ENCODE data around the gene ATMIN.
A peak's percentile ranks its signal among the peaks of the same experiment; 100 is the strongest.

Gene ATMIN

DNA sequence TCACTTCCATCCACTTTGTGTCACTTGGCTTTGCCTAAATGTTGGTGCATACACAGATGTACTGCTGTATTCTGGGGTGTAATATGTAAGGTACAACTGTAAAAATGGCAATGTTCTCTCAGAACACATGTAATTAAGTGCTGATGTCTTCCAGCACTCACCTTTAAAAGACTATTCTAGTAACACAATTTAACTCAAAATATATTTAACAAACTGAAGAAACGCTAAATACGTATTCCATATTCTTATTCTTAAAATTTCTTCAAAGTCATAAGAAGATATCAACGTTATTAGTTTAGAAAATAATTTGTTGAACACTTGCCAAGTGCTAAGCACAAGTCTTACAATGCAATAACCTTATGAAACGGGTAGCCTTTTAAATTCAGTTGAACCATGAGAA, 32.6 kb upstream of the ATMIN start:
- Histone ChIP-seq H3K4me2 (ENCODE audit: low read length) (no peak overlapping the region), H3K79me2 (ENCODE audit: control insufficient read depth, insufficient read depth, low read length, poor library complexity) (peaks cover 16% of the 10 kb centered on the region), H3K4me3 (ENCODE audit: low read depth, low read length) (no peak overlapping the region), H2AK5ac (ENCODE audit: low read length) (no peak overlapping the region), H3K4ac (ENCODE audit: low read depth, low read length) (peak overlapping the region; percentile 52), H4K91ac (ENCODE audit: low read depth, low read length) (no peak overlapping the region), H3K18ac (ENCODE audit: low read length) (no peak overlapping the region), H3K36me3 (ENCODE audit: control insufficient read depth in 1 of 2, insufficient read depth in 2 of 2, low read length in 2 of 2) (no peaks in the 10 kb centered on the region), H2AFZ (ENCODE audit: insufficient read depth, low read length, poor library complexity) (no peak overlapping the region), H4K12ac (ENCODE audit: low read depth, low read length) (no peak overlapping the region), H4K8ac (ENCODE audit: low read depth, low read length) (no peak overlapping the region), H2BK120ac (ENCODE audit: insufficient read depth, low read length, poor library complexity) (no peak overlapping the region), H3K9me3 (ENCODE audit: insufficient read depth, low read depth, low read length) (no peaks in the 10 kb centered on the region), H2BK5ac (ENCODE audit: low read depth, low read length, poor library complexity) (no peak overlapping the region), H3K79me1 (ENCODE audit: low read length) (peaks cover 12% of the 10 kb centered on the region), H3K23ac (ENCODE audit: low read length) (no peak overlapping the region), H2BK12ac (ENCODE audit: low read length) (no peak overlapping the region), H3K27ac (ENCODE audit: low read depth, low read length) (no peak overlapping the region), H3K9ac (ENCODE audit: low read length) (no peak overlapping the region), H3K27me3 (ENCODE audit: insufficient read depth, low read length) (no peaks in the 10 kb centered on the region), H3K4me1 (ENCODE audit: control insufficient read depth in 1 of 2, insufficient read depth in 2 of 2, low read length in 2 of 2) (peaks cover 0 to 2% of the 10 kb centered on the region in 2 experiments), H3K14ac (ENCODE audit: low read length) (no peak overlapping the region)
- WGBS (ENCODE audit: extremely low coverage, insufficient coverage, insufficient read length) = 100% methylated on average over 3 of the region's 4 CpGs
- DNase-seq = no peak

DNA sequence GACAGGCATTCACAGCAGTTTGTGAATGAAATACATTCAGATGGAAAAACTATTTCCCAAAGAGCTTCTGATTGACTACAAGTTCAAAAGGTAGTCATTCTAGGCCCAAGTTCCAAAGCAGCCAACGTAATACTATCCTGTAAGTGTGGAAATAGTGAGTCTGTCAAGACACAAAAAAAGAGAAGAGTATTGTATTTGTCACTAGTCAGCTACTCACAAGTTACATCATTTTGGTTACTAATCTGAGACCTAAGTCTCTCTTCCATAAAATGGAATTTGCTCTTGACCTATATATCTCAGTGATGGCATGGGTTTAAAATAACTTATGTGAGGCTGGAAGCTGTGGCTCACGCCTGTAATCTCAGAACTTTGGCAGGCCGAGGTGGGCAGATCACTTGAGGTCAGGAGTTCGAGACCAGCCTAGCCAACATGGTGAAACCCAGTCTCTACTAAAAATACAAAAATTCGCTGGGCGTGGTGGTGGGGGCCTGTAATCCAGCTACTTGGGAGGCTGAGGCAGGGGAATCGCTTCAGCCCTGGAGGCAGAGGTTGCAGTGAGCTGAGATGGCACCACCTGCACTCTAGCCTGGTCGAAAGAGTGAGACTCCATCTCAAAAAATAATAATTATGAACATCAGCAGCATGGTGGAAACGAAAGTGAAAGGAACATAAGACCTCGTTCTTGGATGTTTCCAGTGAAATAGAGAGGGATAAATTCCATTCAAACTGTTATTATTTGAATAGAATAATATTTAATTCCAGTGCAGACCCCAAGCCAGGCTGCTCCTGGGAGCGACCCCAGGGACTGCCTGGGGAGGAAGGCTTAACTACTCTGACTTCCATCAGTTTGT, 31.8 kb upstream of the ATMIN start:
- Histone ChIP-seq H3K36me3 (ENCODE audit: control insufficient read depth in 1 of 2, insufficient read depth in 2 of 2, low read length in 2 of 2) (no peaks in the 10 kb centered on the region), H3K79me1 (ENCODE audit: low read length) (peaks cover 12% of the 10 kb centered on the region), H3K4ac (ENCODE audit: low read depth, low read length) (peak overlapping the region; percentile 82), H3K27me3 (ENCODE audit: insufficient read depth, low read length) (no peaks in the 10 kb centered on the region), H2BK120ac (ENCODE audit: insufficient read depth, low read length, poor library complexity) (no peak overlapping the region), H3K9ac (ENCODE audit: low read length) (no peak overlapping the region), H2BK12ac (ENCODE audit: low read length) (no peak overlapping the region), H3K27ac (ENCODE audit: low read depth, low read length) (no peak overlapping the region), H4K12ac (ENCODE audit: low read depth, low read length) (no peak overlapping the region), H2AK5ac (ENCODE audit: low read length) (no peak overlapping the region), H2BK5ac (ENCODE audit: low read depth, low read length, poor library complexity) (no peak overlapping the region), H3K4me1 (ENCODE audit: control insufficient read depth in 1 of 2, insufficient read depth in 2 of 2, low read length in 2 of 2) (peaks cover 2 to 3% of the 10 kb centered on the region in 2 experiments), H3K9me3 (ENCODE audit: insufficient read depth, low read depth, low read length) (no peaks in the 10 kb centered on the region), H2AFZ (ENCODE audit: insufficient read depth, low read length, poor library complexity) (no peak overlapping the region), H3K14ac (ENCODE audit: low read length) (no peak overlapping the region), H3K18ac (ENCODE audit: low read length) (no peak overlapping the region), H3K4me3 (ENCODE audit: low read depth, low read length) (no peak overlapping the region), H3K4me2 (ENCODE audit: low read length) (no peak overlapping the region), H3K79me2 (ENCODE audit: control insufficient read depth, insufficient read depth, low read length, poor library complexity) (peaks cover 16% of the 10 kb centered on the region), H3K23ac (ENCODE audit: low read length) (no peak overlapping the region), H4K8ac (ENCODE audit: low read depth, low read length) (no peak overlapping the region), H4K91ac (ENCODE audit: low read depth, low read length) (no peak overlapping the region)
- WGBS (ENCODE audit: extremely low coverage, insufficient coverage, insufficient read length) = no CpG with 5 or more reads among the region's 11 CpGs
- DNase-seq = no peak

GRCh38 chr16:81004646-81005353, 30.8 kb upstream of the ATMIN start:
- no peaks in the 10 kb centered on the region for H3K27me3 ChIP-seq (ENCODE audit: insufficient read depth, low read length)
- H3K79me1 ChIP-seq (ENCODE audit: low read length) = peaks cover 12% of the 10 kb centered on the region
- peaks cover 16% of the 10 kb centered on the region for H3K79me2 ChIP-seq (ENCODE audit: control insufficient read depth, insufficient read depth, low read length, poor library complexity)
- no peak overlapping the region for H2BK12ac ChIP-seq (ENCODE audit: low read length)
- WGBS (ENCODE audit: extremely low coverage, insufficient coverage, insufficient read length) = no CpG with 5 or more reads among the region's 14 CpGs
- H3K14ac ChIP-seq (ENCODE audit: low read length) = no peak overlapping the region
- H4K91ac ChIP-seq (ENCODE audit: low read depth, low read length) = no peak overlapping the region
- H2AK5ac ChIP-seq (ENCODE audit: low read length) = no peak overlapping the region
- peaks cover 2 to 3% of the 10 kb centered on the region in 2 experiments for H3K4me1 ChIP-seq (ENCODE audit: control insufficient read depth in 1 of 2, insufficient read depth in 2 of 2, low read length in 2 of 2)
- no peaks in the 10 kb centered on the region for H3K9me3 ChIP-seq (ENCODE audit: insufficient read depth, low read depth, low read length)
- H3K36me3 ChIP-seq (ENCODE audit: control insufficient read depth in 1 of 2, insufficient read depth in 2 of 2, low read length in 2 of 2) = no peaks in the 10 kb centered on the region
- H3K18ac ChIP-seq (ENCODE audit: low read length) = no peak overlapping the region
- peak; percentile 35 to 95 for DNase-seq
- H2BK5ac ChIP-seq (ENCODE audit: low read depth, low read length, poor library complexity) = no peak overlapping the region
- no peak overlapping the region for H3K9ac ChIP-seq (ENCODE audit: low read length)
- H3K4me3 ChIP-seq (ENCODE audit: low read depth, low read length) = no peak overlapping the region
- H3K23ac ChIP-seq (ENCODE audit: low read length) = no peak overlapping the region
- no peak overlapping the region for H2AFZ ChIP-seq (ENCODE audit: insufficient read depth, low read length, poor library complexity)
- H3K4ac ChIP-seq (ENCODE audit: low read depth, low read length) = peak overlapping the region; percentile 67
- peak overlapping the region; percentile 33 for H3K4me2 ChIP-seq (ENCODE audit: low read length)
- no peak overlapping the region for H4K12ac ChIP-seq (ENCODE audit: low read depth, low read length)
- no peak overlapping the region for H2BK120ac ChIP-seq (ENCODE audit: insufficient read depth, low read length, poor library complexity)
- no peak overlapping the region for H4K8ac ChIP-seq (ENCODE audit: low read depth, low read length)
- H3K27ac ChIP-seq (ENCODE audit: low read depth, low read length) = no peak overlapping the region

DNA sequence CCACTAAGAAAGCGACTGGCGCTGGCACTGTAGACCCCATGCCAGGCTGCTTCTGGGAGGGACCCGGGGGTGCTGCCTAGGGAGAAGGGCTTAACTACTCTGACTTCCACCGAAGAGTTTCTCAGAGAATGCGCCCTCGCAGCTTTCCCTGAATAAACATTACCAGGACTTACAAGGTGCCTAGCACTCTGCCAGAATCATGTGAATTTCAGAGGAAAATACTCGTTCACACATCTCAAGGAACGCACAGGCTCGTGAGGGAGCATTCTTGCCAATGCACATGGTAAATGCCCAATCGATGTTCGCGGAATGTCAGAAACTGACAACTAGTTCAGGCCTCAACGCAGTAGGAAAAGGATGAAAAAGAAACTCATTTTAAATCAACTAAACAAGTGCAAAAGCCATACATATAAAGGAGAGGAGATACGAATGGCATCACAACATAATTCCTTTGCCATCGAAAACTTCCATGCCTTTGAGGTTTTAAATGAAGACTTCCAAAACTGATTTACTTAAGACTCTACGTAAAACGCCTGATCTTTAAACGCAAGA, 30.0 kb upstream of the ATMIN start:
- no CpG with 5 or more reads among the region's 18 CpGs for WGBS (ENCODE audit: extremely low coverage, insufficient coverage, insufficient read length)
- peak overlapping the region; percentile 55 for H3K4me2 ChIP-seq (ENCODE audit: low read length)

More for the DNA sequence above, 30.0 kb upstream of the ATMIN start:
- no peak for DNase-seq
- Histone ChIP-seq H2BK120ac (ENCODE audit: insufficient read depth, low read length, poor library complexity) (no peak overlapping the region), H3K4me1 (ENCODE audit: control insufficient read depth in 1 of 2, insufficient read depth in 2 of 2, low read length in 2 of 2) (peaks cover 2 to 3% of the 10 kb centered on the region in 2 experiments), H3K79me2 (ENCODE audit: control insufficient read depth, insufficient read depth, low read length, poor library complexity) (peaks cover 16% of the 10 kb centered on the region), H3K23ac (ENCODE audit: low read length) (no peak overlapping the region), H3K14ac (ENCODE audit: low read length) (no peak overlapping the region), H3K79me1 (ENCODE audit: low read length) (peaks cover 12% of the 10 kb centered on the region), H3K18ac (ENCODE audit: low read length) (no peak overlapping the region), H3K27me3 (ENCODE audit: insufficient read depth, low read length) (no peaks in the 10 kb centered on the region), H3K9ac (ENCODE audit: low read length) (no peak overlapping the region), H2BK5ac (ENCODE audit: low read depth, low read length, poor library complexity) (no peak overlapping the region), H3K27ac (ENCODE audit: low read depth, low read length) (no peak overlapping the region), H3K36me3 (ENCODE audit: control insufficient read depth in 1 of 2, insufficient read depth in 2 of 2, low read length in 2 of 2) (peaks cover 0 to under 1% of the 10 kb centered on the region in 2 experiments), H3K9me3 (ENCODE audit: insufficient read depth, low read depth, low read length) (no peaks in the 10 kb centered on the region), H4K8ac (ENCODE audit: low read depth, low read length) (no peak overlapping the region), H2AFZ (ENCODE audit: insufficient read depth, low read length, poor library complexity) (no peak overlapping the region), H3K4ac (ENCODE audit: low read depth, low read length) (peak overlapping the region; percentile 35), H2AK5ac (ENCODE audit: low read length) (no peak overlapping the region), H4K12ac (ENCODE audit: low read depth, low read length) (no peak overlapping the region), H3K4me3 (ENCODE audit: low read depth, low read length) (no peak overlapping the region), H4K91ac (ENCODE audit: low read depth, low read length) (no peak overlapping the region), H2BK12ac (ENCODE audit: low read length) (no peak overlapping the region)

Data from trophoblast cell (in vitro differentiated cells and primary cell).